ENCODE results near the gene LHFPL6. TPM values are rescaled to one million over a fixed set of nuclear protein-coding genes. Genes with fewer than 3 reads are reported as not detected.

Gene LHFPL6
- total RNA-seq, 1 donor from 2014 or later = 38.5 TPM

DNA sequence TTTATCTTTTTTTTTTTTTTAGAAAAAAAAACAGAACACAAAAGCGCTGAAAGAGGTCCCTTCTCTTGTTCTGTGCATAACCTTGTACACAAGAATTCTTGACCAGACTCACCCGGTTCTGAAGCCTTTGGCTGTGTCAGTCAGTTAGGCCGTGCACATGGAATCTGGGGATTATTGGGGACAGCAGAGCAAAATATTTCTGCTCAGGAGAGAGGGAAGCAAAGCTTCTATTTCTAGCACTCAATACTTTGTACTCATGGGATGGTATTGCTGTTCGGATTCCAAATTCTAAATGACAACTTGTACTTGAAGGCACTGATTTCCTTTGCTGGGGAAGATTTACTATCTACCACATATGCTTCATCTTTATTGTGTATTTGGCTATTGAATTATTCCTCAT is 292.0 kb downstream of the LHFPL6 start:
- TF ChIP-seq CTCF (IDR thresholded peaks at IDR 0.05; ENCODE audit: unreplicated experiment) = no peak
- H3K9me3 Mint-ChIP-seq (ENCODE audit: unreplicated experiment) = no peaks in the 10 kb centered on the region
- H3K4me3 Mint-ChIP-seq (ENCODE audit: unreplicated experiment) = no peak overlapping the region
- H3K4me1 Mint-ChIP-seq (ENCODE audit: unreplicated experiment) = no peaks in the 10 kb centered on the region
- no peak overlapping the region for H3K27ac Mint-ChIP-seq (ENCODE audit: unreplicated experiment)
- H3K27me3 Mint-ChIP-seq (ENCODE audit: unreplicated experiment) = no peaks in the 10 kb centered on the region
- no peaks in the 10 kb centered on the region for H3K36me3 Mint-ChIP-seq (ENCODE audit: low read depth, unreplicated experiment)
- no peak for DNase-seq (ENCODE audit: low spot score)

GRCh38 chr13:39306639-39307589 is 296.1 kb downstream of the LHFPL6 start:
- Mint-ChIP-seq H3K27me3 (ENCODE audit: unreplicated experiment) (no peaks in the 10 kb centered on the region), H3K27ac (ENCODE audit: unreplicated experiment) (no peak overlapping the region), H3K36me3 (ENCODE audit: low read depth, unreplicated experiment) (no peaks in the 10 kb centered on the region), H3K4me3 (ENCODE audit: unreplicated experiment) (no peak overlapping the region), H3K9me3 (ENCODE audit: unreplicated experiment) (no peaks in the 10 kb centered on the region), H3K4me1 (ENCODE audit: unreplicated experiment) (no peaks in the 10 kb centered on the region)
- no peak for TF ChIP-seq CTCF (IDR thresholded peaks at IDR 0.05; ENCODE audit: unreplicated experiment)
- no peak for DNase-seq (ENCODE audit: low spot score)

DNA sequence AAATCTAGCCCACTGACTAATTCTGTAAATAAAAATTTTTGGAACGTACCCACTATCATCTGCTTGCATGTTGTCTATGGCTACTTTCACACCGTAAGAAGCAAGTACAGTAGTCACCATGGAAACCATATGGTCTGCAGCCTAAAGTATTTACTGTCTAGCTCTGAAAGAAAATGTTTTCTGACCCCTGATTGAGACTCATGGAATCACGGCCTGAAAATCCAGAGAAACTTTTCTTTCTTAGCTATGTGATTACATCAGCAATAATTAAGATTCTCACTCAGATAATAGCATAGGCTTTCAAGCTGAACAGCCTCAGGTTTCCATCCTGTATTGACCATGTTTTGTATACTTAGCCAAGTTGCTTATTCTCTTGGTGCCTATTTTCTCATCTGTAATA is 300.2 kb downstream of the LHFPL6 start:
- no peaks in the 10 kb centered on the region for H3K9me3 Mint-ChIP-seq (ENCODE audit: unreplicated experiment)
- no peaks in the 10 kb centered on the region for H3K36me3 Mint-ChIP-seq (ENCODE audit: low read depth, unreplicated experiment)
- no peaks in the 10 kb centered on the region for H3K4me1 Mint-ChIP-seq (ENCODE audit: unreplicated experiment)
- no peak overlapping the region for H3K27ac Mint-ChIP-seq (ENCODE audit: unreplicated experiment)
- DNase-seq (ENCODE audit: low spot score) = no peak
- H3K27me3 Mint-ChIP-seq (ENCODE audit: unreplicated experiment) = no peaks in the 10 kb centered on the region
- TF ChIP-seq CTCF (IDR thresholded peaks at IDR 0.05; ENCODE audit: unreplicated experiment) = no peak
- no peak overlapping the region for H3K4me3 Mint-ChIP-seq (ENCODE audit: unreplicated experiment)

DNA sequence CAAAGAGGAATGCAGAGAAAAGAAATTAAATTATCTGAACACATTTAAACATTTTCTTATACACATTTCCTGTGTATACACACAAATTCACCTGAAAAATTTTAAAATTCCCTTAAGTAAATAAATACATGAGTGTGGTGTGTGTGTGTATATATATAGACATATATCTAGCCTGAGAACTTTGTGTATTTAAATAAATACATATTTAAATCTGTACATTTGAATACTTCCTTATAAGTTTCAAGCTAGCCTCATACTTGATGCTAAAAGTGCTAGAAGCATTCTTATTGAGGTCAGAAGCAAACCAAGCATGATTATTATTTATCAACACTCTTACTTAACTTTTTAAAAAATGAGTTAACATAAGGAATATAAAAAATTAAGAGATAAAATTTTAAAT is 304.0 kb downstream of the LHFPL6 start:
- TF ChIP-seq CTCF (IDR thresholded peaks at IDR 0.05; ENCODE audit: unreplicated experiment) = no peak
- H3K27me3 Mint-ChIP-seq (ENCODE audit: unreplicated experiment) = peaks cover 3% of the 10 kb centered on the region
- H3K36me3 Mint-ChIP-seq (ENCODE audit: low read depth, unreplicated experiment) = peaks cover 11% of the 10 kb centered on the region
- no peak for DNase-seq (ENCODE audit: low spot score)
- peaks cover 14% of the 10 kb centered on the region for H3K9me3 Mint-ChIP-seq (ENCODE audit: unreplicated experiment)
- H3K27ac Mint-ChIP-seq (ENCODE audit: unreplicated experiment) = no peak overlapping the region
- no peak overlapping the region for H3K4me3 Mint-ChIP-seq (ENCODE audit: unreplicated experiment)
- H3K4me1 Mint-ChIP-seq (ENCODE audit: unreplicated experiment) = no peaks in the 10 kb centered on the region

DNA sequence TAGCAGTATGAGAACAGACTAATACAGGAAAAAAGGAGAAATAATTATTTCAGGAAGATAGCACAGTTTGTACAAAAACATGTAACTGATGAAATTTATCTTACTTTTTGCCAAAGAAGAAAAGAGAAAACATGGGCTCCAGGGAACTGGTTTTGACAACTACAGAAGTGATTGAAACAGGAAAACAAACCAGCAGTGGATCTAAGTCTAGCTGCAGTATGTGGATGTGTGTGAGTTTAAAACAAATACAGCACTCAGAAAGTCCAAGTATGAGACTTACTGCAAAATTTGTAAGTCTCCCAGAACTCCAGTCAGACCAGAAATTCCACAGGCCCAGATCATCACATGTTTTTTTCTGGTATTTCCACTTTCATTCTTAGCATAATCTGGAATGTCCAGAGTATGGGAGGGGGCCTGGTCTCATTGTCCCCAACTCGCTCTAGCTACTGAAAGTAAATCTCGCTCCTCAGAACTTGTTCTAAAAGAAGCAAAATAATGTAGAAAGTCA is 305.3 kb downstream of the LHFPL6 start:
- Mint-ChIP-seq H3K4me1 (ENCODE audit: unreplicated experiment) (no peaks in the 10 kb centered on the region), H3K36me3 (ENCODE audit: low read depth, unreplicated experiment) (peaks cover 11% of the 10 kb centered on the region), H3K9me3 (ENCODE audit: unreplicated experiment) (peaks cover 14% of the 10 kb centered on the region), H3K27me3 (ENCODE audit: unreplicated experiment) (peaks cover 3% of the 10 kb centered on the region), H3K27ac (ENCODE audit: unreplicated experiment) (no peak overlapping the region), H3K4me3 (ENCODE audit: unreplicated experiment) (no peak overlapping the region)
- DNase-seq (ENCODE audit: low spot score) = no peak
- TF ChIP-seq CTCF (IDR thresholded peaks at IDR 0.05; ENCODE audit: unreplicated experiment) = no peak
